ENCODE measurements around the gene ARHGAP27. TPM values are rescaled to one million over a fixed set of nuclear protein-coding genes. Genes with fewer than 3 reads are reported as not detected.

ARHGAP27 gene
- total RNA-seq, 2 donors from 2014 or later = 146 to 165 TPM

DNA sequence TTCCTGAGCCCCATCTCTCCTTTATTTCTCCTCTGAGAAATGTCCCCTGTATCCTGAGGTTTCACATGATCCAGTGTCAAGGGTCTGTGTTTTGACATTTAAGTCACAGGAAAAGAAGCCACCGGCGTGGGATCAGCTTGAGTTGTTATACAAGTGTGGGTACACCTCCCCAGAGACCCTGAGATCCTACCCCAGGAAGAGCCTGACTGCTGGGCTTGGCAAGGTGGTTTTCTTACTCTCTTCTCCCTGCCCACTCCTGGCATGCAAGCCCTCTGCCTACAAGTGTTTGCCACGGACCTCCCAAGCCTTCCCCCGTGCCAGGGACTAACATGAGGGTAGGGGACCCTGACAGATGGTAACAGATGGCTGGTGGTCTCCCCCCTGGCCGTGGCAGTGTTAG lies 2.8 kb upstream of the ARHGAP27 start:
- ATAC-seq = no peak
- DNase-seq = peak in 1 of 2 donors; percentile 2

GRCh38 chr17:45433159-45433535 lies 477 bp upstream of the ARHGAP27 start:
- intact Hi-C loops (cut with DNase I, micrococcal nuclease) = no loop called here
- no peak for ATAC-seq
- peak in 1 of 2 donors; percentile 35 for DNase-seq

More for the DNA sequence above, 2.8 kb upstream of the ARHGAP27 start:
- intact Hi-C loops (cut with DNase I, micrococcal nuclease) = no loop called here

DNA sequence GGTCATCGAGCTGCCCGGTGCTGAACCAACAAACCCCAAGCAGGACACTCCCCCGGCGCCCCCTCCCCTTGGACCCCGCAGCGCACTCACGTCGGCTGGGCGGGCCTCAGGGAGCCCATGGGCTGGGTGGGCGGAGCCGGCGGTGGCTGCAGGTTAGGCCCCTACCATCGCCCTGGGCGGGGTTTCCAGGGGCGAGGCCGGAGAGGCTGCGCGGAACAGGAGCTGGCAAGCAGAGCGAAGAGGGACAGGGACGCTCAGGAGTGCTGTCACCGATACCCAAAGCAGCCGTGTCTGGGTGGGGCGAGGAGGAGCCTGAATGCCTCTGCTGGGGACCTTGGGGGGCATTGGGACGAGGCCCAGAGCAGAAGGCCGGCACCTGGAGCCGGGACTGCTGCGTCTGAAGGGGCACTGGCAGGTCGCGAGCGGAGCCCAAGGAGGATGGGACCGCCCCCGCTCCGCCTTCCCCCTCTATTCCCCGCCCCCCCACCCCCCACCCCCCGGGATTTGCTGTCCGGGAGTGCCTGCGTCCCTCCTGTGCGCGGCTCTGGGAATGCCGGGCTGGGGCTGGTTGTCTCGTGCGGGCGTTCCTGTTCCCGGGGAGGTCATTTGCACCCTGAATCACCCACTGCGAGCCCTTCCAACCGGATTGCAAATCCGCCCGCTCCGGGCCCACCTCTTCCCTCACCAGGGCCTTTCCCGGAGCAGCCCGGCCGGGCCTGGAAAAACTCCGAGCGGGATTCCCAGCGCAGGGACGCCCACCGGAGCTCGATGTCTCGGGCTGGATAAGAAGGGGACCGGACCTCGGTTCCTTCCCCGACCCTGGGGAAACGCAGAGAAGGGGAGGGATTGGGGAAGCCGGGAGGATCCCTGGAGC lies 902 bp downstream of the ARHGAP27 start:
- ATAC-seq = peak; percentile 76
- DNase-seq = peak; percentile 96 to 98
- intact Hi-C loops (cut with DNase I, micrococcal nuclease) = no loop called here

- intact Hi-C loops (cut with DNase I, micrococcal nuclease) = no loop called here
- ATAC-seq (peak; percentile 41), DNase-seq (peak; percentile 83 to 84)
Measured at GRCh38 chr17:45430738-45431530, 1.7 kb downstream of the ARHGAP27 start.

- no peak for ATAC-seq
- intact Hi-C loops (cut with DNase I, micrococcal nuclease) = no loop called here
- peak; percentile 20 to 27 for DNase-seq
Measured at GRCh38 chr17:45430006-45430737, 2.5 kb downstream of the ARHGAP27 start.

GRCh38 chr17:45429339-45430005 lies 3.2 kb downstream of the ARHGAP27 start:
- intact Hi-C loops (cut with DNase I, micrococcal nuclease) = no loop called here
- ATAC-seq (no peak), DNase-seq (peak in 1 of 2 donors; percentile 27)

DNA sequence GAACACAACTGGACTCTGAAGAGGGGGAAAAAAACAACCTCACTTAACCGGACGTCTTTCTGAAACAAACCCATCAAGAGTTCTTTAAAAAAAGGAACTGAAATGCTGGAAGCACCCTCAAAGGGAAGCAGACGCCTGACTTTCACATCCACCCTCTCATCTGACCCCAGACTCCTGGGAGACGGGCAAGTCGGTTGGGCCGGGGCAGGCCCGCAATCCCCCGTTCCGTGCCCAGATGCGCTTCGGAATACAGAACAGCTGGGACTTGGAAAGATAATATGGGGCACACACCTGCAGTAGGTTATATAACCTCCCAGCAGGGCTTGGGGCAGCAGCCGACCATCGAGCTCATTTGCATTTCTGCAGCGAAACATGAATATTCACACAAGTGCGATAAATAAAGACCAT lies 3.7 kb downstream of the ARHGAP27 start:
- intact Hi-C loops (cut with DNase I, micrococcal nuclease) = no loop called here
- DNase-seq (peak in 1 of 2 donors; percentile 42), ATAC-seq (no peak)

- DNase-seq (peak; percentile 68 to 78), ATAC-seq (peak; percentile 7)
- intact Hi-C loops (cut with DNase I, micrococcal nuclease) = no loop called here
Measured at GRCh38 chr17:45428050-45428617, 4.5 kb downstream of the ARHGAP27 start.

DNA sequence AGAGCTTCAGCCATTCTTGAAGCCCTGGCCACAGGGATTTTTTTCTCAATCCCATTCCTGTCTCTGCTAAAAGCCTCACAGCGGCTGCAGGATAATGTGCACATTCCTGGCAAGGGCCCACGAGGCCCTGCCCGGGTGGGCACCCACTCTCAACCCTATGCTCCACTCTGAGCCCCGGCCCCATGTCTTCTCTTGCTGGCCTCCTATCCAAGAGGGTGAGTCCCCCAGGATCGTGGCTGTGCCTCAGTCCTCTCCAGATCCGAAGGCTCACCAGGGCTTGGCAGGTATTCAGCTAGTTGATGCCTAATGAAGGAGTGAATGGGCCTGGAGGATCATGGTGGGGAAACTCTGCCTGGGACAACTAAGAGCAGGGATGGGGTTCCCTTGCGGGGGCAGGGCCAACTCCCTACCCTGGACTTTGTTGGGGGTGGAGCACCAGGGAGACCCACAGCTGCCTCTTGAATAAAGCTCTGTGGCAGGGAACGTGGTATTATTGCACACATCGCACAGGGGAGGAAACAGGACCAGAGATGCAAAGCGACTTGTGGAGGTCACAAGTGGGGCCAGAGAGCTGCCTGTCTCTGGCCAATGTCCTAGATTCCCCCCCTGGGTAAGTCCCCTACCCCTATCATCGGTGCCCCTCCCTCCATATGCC lies 5.4 kb downstream of the ARHGAP27 start:
- DNase-seq = peak in 1 of 2 donors; percentile 23
- intact Hi-C loops (cut with DNase I, micrococcal nuclease) = no loop called here

DNA sequence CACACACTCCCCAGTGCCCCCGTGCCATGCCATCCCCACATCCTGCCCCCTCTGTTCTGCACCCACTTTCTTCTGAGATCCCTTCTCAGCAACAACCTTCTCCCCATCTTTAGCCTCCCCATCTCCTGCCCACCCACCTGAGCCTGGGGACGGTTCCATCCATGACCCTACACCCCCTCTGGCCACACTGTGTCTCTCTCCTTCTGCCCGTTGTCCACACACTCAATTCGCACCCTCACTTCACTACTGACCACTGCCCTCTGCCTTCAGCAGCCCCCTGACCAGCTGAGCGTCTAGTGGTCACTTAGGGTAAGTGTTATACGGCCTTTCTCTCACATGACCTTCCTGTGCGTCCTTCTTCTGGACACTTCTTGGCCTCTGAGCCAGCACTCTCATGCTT lies 6.1 kb downstream of the ARHGAP27 start:
- DNase-seq (no peak), ATAC-seq (no peak)
- intact Hi-C loops (cut with DNase I, micrococcal nuclease) = no loop called here

More for the DNA sequence above, 5.4 kb downstream of the ARHGAP27 start:
- no peak for ATAC-seq

DNA sequence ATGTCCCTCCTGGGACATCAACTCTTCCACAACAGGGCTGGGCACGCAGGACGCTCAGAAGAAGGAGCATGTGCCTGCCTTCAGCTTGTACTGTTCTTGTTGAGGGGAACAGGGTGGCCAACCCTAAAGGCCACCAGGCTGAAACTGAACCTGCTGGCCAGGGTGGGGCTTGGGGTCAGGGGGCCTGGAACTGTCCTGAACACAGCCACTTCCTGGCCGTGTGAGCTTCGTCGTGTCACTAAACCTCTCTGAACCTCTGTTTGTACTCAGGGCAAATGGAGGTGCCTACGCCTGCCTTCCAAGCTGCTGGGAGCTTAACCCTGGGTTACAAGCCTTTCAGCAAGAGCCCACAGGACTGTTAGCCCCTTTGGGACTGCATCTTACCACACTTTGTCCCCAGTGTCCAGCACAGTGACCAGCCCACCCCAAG lies 6.7 kb downstream of the ARHGAP27 start:
- intact Hi-C loops (cut with DNase I, micrococcal nuclease) = no loop called here
- DNase-seq (no peak), ATAC-seq (no peak)

DNA sequence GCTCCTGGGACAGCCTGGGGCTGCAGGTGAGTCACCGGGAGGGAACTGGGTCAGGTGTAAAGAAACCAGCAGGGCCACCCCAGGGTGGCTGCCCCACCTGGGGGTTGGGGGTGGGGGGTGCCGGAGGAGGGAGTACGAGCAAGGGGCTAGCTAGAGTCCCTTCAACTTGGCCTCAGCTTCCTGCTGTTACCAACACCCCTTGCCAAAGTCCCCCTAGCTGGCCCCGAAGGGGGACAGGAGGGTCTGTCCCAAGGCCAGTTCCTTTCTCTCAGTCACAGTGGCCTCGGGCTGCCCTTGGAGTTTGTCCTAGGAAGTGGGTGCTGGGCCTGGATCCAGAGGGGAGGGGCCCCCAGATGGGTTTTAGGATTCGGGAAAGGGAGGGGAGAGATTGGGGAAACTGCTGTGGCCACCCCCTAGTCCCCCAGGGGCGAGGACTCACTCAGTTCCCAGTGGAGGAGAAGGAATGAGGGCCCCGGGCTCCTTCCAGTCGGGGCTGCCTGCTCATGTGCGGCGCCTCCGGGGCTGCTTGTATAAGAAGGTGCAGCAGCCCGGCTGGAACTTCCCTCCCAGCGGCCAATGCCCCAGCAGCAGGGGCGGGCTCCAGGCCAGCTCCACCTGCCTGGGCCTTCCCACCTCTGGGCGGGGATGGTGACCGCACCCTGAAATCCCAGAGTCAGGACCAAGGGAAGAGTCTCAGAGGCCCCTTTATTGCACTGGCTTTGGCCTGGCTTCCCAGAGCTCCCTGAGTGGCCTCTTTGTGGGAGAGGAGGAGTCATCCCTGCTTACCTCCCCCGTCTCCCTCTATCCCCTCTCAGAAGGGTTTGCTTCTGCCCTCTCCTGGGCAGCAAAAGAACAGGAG lies 7.3 kb downstream of the ARHGAP27 start:
- DNase-seq (peak; percentile 90 to 95), ATAC-seq (peak; percentile 82)
- intact Hi-C loops (cut with DNase I, micrococcal nuclease) = no loop called here

- intact Hi-C loops (cut with DNase I, micrococcal nuclease) = no loop called here
- DNase-seq = no peak
- peak; percentile 3 for ATAC-seq
Measured at GRCh38 chr17:45424769-45425124, 7.9 kb downstream of the ARHGAP27 start.

DNA sequence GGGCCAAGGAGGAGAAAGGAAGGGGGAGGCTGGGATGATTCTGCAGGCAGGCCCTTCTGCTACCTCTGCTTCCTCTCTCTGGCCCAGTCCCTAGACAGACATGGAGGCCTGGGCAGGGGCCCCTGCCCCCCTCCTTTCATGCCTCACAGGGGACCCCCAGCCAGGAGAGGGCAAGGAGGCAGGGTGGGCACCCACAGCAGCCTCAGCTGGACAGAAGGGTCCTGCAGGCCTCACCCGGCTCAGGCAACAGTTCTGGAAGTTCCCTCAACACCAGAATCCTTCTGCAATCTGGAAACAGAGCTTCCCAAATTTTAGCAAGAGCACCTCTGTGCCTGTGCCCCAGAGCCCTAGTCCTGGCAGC lies 8.7 kb downstream of the ARHGAP27 start:
- peak in 1 of 2 donors; percentile 34 for DNase-seq
- intact Hi-C loops (cut with DNase I, micrococcal nuclease) = no loop called here
- no peak for ATAC-seq

DNA sequence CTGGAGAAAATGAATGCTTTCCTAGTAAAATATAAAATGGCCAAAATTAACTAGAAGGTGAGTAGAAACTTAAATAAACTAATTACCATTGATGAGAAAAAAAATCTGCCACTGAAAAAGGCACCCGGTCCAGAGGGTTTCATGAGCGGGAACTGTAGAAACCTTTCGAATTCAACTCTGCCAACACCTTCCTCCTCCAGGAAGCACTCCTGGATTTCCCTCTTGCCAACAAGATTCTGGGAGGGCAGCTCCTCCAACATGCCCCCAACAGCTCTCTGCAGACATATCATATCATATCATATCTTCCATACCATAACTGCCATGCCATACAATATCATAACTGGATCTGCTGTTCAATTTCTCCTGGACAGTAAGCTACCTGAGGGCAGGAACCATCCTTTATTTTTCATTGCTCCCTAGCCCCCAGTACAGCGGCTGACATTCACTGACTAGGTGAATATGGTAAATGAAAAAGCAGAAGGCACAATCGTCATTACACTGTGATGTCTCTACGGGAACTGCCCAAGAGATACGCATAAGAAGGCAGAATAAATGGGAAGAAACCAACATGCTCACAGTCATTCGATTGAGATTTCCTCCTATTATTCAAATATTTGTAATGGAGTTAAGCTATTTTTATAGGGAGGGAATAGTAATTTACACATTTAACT lies 9.2 kb downstream of the ARHGAP27 start:
- no peak for DNase-seq
- intact Hi-C loops (cut with DNase I, micrococcal nuclease) = no loop called here
- ATAC-seq = no peak

All from left colon (tissue), 2 donors.